Activated CD8-positive, alpha-beta memory T cell treated with anti-CD3 and anti-CD28 coated beads for 4 hours (primary cell): ENCODE results near the gene C1QTNF1.
"Not testable (repeated sequence)": the region's sequence is repeated elsewhere in the genome, so short reads cannot be mapped to it uniquely, and the experiment has no call there.

ENCODE experiments used
- DNase-seq, 2 donors: peaks; one replicate each; pipeline ENCODE4 v3.0.0-alpha.2; 2020; ENCODE audit warnings: low read depth in 2 of 2

C1QTNF1 gene

DNA sequence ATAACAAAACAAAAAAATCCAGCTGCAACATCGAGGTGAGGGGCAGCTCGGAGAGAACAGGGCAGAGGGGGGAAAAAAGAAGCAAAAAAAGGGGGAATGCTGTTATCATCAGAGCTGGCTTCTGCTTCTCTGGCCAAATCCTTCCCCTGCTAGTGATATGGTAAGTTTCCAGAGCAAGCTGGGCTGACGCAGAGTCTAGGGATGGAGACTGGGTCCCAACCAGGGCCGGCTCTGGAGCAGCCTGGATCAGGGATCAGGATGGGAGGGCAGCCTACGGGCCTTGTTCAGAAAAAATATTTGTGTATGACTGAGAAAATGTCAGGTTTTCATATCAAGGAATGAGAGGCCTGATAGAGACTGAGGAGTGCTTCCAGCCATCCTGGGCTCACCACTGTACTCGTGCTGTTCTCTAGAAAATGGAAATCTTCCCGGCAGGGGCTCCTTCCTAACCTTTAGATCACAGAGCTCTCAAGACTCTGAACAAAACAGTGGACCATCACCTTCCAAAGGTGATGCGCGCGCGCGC is 726 bp upstream of the C1QTNF1 start:
- DNase-seq = no peak

DNA sequence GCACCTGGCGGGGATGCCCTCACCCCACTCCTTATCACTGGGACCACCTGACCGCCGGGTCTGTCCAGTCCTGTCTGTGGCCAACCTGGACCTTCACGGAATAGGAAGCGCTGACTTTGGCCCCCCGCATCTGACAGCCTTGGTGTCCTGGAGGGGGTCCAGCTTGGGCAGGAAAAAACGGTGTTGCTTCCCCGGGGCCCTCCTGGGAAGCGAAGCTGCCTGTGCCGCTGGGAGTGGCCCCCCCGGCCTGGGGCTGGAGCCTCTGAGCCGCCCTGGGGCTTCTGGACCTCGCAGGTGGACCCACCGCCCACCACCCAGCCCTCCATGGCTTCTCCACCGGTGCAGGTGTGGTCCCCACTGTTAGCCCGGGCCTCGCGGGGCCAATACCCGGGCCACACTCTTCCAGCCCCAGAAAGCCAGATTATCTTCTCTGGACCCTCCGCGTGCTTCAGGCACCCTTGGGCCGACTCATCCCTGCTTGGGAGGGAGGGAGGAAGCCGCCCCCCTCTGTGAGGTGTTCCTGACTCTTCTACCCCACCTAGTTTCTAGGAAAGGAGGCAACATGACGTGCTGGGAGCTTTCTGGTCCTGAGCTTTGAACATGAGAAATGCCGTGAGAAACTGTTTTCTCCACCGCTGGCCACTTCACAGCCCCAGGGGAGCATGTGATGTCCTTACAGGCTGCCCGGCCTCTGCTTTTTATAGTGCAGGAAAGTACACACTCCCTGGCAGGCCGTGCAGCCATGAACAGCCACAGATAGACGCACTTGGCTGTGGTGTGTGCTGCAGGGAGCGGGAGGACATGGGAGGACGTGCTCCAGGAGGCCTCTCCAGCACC is 1.1 kb downstream of the C1QTNF1 start:
- no peak for DNase-seq

DNA sequence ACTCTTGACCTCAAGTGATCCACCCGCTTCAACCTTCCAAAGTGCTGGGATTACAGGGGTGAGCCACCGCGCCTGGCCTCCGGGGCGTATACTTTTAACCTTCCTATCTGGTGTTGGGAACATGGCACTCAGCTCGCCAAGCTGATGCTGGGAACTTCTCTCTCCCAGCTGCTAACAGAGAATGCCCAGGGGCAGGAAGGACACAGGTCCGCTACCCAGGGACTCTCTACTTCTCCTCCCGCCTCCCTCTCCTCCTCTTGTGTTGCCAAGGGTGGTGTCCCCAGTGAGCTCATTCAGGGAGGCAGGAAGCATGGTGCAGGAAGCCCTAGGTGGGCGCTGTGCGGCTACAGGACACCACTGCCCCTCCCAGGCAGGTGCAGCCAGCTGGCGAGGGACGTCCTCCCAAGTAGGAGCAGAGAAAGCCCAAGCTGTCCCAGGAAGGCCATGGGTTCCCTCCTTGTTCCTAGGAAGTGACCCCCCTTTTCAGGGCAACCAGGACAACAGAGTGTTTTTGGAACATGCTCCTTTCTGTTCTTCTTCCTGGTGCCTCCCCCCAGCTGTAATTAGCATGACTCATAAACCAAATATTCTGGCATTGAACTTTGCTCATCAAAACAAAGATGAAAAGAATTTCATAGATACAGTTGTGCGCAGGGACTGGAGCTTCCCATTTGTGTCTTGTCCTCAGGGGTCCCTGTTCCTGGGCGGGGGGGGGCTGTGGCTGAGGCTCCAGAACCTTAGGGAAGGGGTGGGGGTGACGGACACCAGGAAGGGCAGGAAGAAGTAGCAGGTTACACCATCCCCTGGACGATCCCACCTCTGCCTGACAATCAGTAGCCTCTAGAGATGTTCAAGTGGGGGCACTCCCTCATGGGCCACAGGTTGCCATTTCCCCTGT is 2.7 kb downstream of the C1QTNF1 start:
- DNase-seq = no peak

DNA sequence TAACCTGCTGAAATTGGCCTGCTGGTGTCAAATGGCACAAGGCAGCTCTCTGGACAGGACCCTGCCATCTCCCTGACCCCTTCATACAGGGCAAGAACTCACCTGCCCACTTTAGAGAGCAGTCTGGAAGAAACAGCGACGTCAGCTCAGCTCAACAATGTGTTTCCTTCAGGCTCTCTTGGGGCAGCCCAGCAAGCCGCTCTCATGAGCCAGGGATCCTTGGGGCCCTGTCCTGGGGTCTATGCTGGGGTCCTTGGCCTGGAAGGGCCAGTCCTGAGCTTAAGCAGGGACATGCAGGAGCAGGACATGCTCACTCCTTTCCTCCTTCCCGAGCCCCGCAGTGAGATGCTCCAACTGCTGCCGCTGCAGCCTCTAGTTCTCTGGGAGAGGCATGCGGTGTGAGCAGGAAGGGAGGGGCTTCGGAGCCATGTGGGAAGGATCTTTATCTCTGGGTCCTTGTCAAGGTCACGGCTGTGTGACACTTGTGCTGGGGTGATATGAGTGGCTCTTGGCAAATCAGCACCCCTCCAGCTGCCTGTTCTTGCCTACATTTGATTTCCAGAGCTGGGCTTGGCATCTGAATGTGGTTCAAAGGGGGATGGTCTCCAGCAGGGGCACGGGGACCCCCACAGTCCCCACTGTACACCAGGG is 3.4 kb downstream of the C1QTNF1 start:
- DNase-seq = no peak

DNA sequence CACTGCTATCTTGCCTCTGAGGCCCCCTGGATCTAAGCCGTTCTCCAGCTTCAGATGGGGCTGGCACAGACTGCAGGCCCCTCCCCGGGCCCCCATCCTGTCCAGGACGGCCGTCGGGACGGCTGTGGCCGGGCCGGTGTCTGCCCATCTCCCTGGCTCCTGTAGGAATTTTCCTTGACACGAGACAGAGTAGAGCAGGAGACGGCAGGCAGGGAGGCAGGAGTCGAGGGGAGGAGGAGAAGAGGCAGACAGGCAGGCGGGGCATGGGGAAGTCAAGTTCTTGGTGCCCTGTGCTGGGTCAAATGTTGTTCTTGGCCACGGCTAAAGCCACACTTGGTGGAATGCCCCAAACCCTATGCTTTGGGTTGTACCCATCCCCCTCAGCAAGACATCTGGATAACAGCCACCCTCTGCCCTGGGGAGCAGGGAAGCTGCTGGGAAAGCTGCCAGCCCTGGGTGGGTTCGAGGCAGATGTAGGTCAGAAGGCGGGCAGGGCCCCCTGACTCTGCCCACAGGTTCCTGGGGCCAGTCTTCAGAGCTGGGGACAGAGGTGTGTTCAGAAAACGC is 4.0 kb downstream of the C1QTNF1 start:
- DNase-seq = no peak

DNA sequence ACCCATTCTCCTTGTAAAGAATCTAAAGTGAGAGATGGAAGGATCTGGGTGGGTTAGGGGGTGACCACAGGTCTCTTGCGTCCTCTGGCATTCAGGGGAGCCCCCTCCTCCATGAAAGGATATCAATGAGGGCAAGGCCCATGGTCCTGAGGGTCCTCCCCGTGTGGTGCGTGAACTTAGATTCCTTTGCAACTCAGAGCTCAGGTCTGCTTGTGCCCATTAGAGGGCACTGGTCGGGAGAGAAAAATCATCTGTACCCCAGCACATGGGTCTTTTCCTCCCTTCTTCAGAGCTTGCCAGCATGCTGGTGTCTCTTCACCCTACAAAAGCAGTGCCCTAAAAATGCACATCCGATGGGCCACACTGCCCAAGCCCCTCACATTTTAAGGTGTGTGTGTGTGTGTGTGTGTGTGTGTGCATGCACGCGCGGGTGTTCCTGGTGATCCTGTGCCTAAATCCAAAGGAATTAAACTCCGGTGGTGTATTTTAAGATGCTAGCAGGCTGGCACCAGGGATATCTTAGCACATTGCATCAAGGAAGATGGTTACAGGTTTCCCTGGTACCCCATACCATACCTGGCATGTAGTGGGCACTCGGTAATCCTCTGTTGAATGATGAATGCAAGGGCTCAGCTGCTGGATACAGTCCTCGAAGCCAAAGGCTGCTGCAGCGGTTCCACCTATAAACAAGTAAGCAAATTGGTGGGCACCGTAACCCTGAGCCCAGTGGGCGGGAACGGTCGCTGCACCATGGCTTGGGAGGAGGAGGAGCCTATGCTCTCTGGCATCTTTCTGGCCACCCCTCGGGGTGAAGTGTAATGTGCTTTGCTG is 4.7 kb downstream of the C1QTNF1 start:
- no peak for DNase-seq

DNA sequence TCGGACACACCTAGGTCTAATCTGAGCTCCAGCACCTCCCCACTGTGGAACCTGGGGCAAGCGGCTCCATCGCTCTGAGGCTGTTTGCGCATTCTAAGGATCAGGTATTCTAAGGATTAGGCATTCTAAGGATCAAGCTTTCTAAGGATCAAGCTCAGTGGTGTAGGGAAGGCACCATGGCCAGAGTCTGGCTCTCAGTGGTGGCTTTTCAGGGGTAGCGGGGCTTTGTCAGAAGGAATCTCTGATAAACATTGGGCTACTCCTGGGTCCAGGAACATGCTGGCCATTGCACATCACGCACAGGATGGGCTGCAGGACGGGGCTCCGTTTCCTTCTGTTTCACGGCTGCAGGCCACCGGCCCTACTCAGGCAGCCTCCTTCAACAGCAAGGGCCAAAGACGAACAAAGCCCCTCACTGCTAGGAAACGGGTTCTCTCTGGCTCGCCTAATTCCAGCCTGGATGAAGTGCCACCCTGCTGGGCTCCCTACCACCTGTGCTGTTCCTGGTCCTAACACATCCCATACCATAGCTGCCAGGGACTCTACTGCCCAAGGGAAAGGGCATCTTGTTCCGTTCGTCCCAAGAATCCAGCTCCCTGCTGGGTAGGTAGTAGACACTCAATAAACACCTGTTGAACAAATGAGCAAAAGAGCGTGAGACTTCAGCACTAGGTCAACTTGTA is 5.5 kb downstream of the C1QTNF1 start:
- DNase-seq = no peak

DNA sequence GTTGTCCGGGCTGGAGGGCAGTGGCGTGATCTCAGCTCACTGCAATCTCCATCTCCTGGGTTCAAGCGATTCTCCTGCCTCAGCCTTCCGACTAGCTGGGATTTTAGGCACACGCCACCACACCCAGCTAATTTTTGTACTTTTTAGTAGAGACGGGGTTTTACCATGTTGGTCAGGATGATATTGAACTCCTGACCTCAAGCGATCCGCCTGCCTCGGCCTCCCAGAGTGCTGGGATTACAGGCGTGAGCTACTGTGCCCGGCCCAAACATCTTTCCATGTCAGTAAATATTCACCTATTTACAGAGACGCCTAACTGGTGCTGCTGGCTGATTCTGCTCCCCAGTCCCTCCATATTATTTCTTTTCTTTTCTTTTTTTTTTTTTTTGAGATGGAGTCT is 6.7 kb downstream of the C1QTNF1 start:
- not testable (repeated sequence) for DNase-seq

DNA sequence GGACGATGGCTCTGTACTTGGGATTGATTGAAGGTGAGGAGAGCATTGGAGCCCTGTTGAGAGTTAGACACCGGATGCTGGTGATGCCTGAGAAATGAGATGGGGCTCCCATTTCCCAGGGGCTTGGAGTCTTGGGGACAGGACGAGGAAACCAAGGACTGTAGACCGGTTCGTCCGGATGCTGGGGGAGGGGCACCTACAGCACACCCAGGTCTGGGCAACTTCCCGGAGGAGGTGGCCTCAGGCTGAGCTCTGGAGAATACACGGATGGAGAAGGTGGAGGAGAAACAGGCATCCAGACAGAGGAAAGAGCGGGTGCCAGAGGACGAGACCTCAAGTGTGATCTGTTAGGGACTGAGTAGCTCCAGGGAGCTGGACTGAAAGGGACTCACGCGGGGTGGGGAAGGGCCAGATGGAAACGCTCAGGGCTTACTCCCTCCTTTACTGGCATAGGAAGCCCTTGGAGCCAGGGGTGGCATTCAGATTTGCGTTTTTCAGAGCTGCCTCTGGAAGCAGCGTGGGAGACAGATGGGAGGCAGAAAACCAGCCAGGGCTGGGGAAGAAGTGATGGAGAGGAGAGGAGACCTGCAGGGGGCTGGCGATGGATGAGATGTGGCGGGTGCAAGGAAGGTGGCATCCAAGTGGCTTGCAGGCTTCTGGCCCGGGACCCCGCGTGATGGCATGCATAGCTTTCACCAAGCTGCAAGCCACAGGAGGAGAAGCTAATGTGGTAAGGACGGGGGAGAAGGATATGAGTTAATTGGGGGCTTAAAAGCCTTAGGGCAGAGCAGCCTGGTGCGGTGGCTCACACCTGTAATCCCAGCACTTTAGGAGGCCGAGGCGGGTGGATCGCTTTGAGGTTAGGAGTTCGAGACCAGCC is 8.3 kb downstream of the C1QTNF1 start:
- no peak for DNase-seq

DNA sequence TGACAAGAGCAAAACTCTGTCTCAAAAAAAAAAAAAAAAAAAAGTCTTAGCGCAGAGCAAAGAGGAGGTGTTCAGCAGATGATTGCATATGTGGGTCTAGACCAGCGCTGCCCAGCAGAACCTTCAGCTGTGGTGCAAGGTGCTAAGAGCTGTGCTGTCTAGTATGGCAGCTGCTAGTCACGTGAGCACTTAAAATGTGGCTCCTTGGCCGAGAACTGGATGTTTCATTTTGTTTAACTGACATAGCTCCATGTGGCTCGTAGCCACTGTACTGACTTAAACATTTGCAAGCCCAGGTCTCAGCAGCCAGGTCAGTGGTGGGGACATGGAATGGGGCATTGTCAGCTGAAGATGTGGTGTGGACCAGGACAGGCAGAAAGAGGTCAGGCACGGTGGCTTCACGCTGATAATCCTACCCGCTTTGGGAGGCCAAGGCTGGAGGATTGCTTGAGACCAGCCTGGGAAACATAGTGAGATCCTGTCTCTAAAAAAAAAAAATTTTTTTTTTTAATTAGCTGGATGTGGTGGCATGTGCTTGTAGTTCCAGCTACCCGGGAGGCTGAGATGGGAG is 9.2 kb downstream of the C1QTNF1 start:
- DNase-seq = no peak

DNA sequence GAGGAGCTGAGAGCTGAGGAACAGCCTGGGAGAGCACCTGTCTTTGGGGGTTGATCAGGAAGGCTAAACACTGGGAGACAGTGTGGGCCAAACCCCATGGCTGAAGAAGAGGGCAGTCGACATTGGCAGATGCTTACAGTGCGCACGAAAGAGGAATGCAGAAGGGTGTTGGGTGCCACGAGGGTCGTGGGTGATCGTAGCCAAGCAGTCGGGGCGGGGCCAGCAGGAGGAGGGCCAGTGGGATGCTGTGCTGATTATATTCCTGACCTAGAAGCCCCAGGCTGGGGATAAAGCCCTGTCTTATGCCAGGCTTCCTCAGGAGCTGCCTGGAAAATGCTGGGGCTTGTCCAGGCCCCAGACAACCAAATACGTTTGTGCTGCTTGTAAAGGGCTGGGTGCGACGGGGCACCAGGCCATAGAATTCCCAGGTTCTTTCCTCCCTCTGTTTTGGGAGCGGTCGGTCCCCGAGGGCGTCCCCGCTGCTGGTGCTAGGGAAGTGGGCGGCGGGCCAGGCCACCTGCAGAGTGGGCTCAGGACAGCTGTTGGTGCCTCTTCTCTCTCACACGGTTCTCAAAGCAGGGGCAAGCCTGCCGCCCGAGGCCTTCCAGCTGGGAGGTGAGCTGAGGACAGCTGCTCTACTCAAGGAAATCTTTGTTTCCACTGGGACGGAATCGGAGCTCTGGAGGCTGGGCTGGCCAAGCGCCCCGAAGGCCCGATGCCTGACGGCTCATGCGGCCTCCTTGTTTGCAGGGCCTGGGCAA is 10.0 kb downstream of the C1QTNF1 start:
- DNase-seq = no peak

DNA sequence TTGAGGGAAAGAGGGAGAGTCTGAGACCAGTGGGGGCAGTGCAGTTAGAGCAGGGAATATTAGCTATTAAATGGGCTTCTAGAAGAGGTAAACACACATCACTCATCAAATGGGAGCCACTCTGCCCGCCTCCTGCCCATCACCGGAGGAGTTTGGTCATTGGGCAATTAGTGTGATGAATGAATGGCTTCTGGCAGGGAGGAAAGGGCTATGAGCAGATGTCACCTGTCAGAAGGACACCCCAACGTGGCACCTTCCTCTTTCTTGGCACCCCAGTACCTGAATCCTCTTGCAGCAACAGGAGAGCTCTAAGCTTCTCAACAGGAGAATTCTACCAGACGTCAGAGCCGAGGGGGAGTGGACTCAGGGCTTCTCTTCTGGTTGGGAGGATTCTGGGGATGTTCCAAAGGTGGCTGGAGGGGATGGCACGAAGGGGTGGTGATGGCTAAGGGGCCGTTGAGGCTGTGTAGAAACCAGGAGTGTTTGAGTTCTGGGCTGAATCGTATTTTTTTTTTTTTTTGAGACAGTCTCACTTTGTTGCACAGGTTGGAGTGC is 11.0 kb downstream of the C1QTNF1 start:
- no peak for DNase-seq

DNA sequence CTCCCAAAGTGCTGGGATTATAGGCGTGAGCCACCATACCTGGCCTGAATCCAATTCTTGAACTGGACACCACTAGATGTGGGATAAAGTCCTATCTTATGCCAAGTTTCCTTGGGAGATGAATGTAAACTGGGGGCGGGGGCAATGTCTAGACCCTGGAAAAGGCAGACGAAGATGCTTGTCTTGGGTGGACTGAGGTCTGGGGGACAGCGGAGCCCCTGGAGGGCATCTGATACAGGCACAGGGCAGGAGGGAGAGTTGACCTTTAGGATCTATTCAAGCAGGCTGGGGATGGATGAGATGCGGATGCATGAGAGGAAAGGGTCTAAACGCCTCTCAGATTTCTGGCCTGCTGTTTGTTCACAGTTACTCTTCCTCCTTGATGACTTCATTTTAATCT is 11.7 kb downstream of the C1QTNF1 start:
- no peak for DNase-seq

DNA sequence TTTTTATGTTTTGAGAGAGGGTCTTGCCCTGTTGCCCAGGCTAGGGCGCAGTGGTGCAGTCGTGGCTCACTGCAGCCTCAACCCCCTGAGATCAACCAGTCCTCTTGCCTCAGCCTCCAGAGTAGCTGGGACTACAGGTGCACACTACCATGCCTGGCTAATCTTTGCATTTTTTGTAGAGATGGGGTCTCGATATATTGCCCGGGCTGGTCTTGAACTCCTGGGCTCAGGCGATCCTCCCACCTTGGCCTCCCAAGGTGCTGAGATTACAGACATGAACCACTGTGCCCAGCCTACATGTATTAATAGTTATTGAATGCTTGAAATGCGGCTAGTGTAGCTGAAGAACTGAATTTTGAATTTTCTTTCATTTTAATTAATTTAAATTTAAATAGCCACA is 12.2 kb downstream of the C1QTNF1 start:
- DNase-seq = no peak

DNA sequence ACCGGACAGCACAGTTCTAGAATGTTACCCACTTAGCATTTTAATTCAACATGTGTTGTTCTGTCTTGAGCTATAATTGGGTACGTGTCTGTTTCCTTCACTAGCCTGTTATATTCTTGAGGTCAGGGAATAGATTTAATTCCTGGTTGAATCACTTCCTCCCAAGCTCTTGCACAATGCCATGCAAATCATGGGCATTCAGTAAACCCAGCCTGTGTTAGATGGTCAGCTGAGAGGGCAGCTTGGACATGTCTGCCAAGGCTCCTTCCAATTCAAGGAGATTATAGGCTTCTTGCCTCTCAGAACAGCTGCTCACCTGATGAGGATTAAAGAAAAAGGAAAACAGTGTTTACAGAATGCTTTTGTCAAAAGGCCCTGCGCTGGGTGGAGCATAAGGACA is 12.6 kb downstream of the C1QTNF1 start:
- no peak for DNase-seq

DNA sequence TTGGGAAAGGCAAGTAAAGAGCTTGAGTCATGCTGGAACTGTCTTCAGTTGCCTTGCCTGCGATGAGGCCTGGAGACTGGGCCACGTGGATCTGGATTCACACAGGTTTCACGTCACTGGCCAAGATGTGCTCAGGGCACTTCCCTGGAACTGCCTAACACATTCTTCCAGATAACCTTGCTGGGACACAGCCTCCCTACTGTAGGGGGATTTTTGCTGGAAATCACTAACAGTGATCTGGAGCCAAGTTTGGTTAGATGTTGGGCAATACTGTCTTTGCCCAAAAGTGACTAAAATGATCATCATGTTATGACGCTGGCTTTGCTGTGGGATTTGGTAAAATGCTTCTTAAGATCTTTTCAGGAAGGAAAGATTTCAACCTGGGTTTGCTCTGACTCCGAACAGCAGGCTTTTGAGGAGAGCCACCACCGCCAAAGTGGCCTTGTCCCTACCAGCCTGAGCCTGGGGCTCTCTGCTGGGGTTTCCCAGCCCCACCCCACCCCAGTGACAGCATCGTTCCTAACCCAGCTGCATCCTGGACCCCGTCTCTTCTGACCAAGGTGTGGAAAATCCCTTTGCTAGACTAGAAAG is 14.7 kb downstream of the C1QTNF1 start:
- no peak for DNase-seq

DNA sequence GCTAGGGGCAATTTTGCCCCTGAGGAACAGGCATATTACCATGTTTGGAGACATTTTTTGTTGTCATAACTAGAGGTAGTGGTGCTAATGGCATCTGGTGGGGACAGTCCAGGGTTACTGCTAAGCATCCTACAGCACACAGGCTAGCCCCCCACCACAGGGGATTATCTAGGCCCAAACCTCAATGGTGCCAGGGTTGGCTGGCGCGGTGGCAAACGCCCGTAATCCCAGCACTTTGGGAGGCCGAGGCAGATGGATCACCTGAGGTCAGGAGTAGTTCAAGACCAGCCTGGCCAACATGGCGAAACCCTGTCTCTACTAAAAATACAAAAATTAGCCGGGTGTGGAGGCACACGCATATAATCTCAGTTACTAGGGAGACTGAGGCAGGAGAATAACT is 15.2 kb downstream of the C1QTNF1 start:
- no peak for DNase-seq

DNA sequence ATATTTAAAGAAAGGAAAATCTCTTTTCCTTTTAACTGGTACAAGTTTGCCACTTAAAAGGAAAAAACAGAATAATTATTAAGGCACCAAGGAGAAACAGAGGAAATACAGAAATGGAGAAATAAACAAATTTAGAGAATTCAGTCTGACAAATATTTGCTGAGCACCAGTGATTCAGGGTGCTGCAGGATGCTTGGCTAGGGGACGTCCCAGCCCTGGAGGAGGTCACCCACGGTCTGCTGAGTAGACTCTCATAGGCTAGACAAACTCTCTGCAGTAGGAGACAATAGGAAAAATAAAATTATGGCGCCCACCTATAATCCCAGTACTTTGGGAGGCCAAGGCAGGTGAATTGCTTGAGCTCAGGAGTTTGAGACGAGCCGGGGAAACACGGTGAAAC is 15.9 kb downstream of the C1QTNF1 start:
- no peak for DNase-seq
